ENCODE results near the gene KCNJ15. TPM values are rescaled to one million over a fixed set of nuclear protein-coding genes. Genes with fewer than 3 reads are reported as not detected.

KCNJ15 gene
- total RNA-seq, 1 experiment from 2014 or later: not detected

GRCh38 chr21:38250991-38251418 is 5.8 kb upstream of the KCNJ15 start:
- Mint-ChIP-seq H3K36me3 (ENCODE audit: insufficient read depth, unreplicated experiment) (no peaks in the 10 kb centered on the region), H3K9me3 (ENCODE audit: unreplicated experiment) (peaks cover 14% of the 10 kb centered on the region), H3K4me1 (ENCODE audit: low read depth, unreplicated experiment) (no peaks in the 10 kb centered on the region), H3K27me3 (ENCODE audit: insufficient read depth, unreplicated experiment) (no peaks in the 10 kb centered on the region), H3K4me3 (ENCODE audit: unreplicated experiment) (no peak overlapping the region), H3K27ac (ENCODE audit: unreplicated experiment) (no peak overlapping the region)
- intact Hi-C loops (cut with micrococcal nuclease; ENCODE audit: unreplicated experiment): no loop called here
- ChIA-PET POLR2A (no interaction called here), CTCF (no interaction called here)
- Histone ChIP-seq H3K36me3 (ENCODE audit: control insufficient read depth, insufficient read depth, low read length) (no peaks in the 10 kb centered on the region), H3K9me3 (no peaks in the 10 kb centered on the region), H3K4me3 (ENCODE audit: low read depth, low read length) (no peak overlapping the region), H3K4me1 (no peaks in the 10 kb centered on the region), H3K27me3 (replicated peaks; ENCODE audit: control insufficient read depth, insufficient read depth, low read length) (no peaks in the 10 kb centered on the region)
- TF ChIP-seq CTCF (IDR thresholded peaks at IDR 0.05; ENCODE audit: insufficient read depth in 1 of 2, low read depth in 1 of 2, low read length in 1 of 2, severe bottlenecking in 1 of 2, unreplicated experiment in 1 of 2): no peak
- BruUV-seq (replicated peaks): no TSS peak
- DNase-seq: no peak

GRCh38 chr21:38254970-38255369 is 1.8 kb upstream of the KCNJ15 start:
- H3K36me3 Mint-ChIP-seq (ENCODE audit: insufficient read depth, unreplicated experiment): no peaks in the 10 kb centered on the region
- H3K4me1 Mint-ChIP-seq (ENCODE audit: low read depth, unreplicated experiment): no peaks in the 10 kb centered on the region
- no TSS peak for BruUV-seq (replicated peaks)
- H3K27me3 Mint-ChIP-seq (ENCODE audit: insufficient read depth, unreplicated experiment): peaks cover 3% of the 10 kb centered on the region
- no peak overlapping the region for H3K27ac Mint-ChIP-seq (ENCODE audit: unreplicated experiment)
- Histone ChIP-seq H3K9me3 (no peaks in the 10 kb centered on the region), H3K36me3 (ENCODE audit: control insufficient read depth, insufficient read depth, low read length) (no peaks in the 10 kb centered on the region), H3K27me3 (replicated peaks; ENCODE audit: control insufficient read depth, insufficient read depth, low read length) (no peaks in the 10 kb centered on the region), H3K4me3 (ENCODE audit: low read depth, low read length) (no peak overlapping the region), H3K4me1 (no peaks in the 10 kb centered on the region)
- intact Hi-C loops (cut with micrococcal nuclease; ENCODE audit: unreplicated experiment): no loop called here
- CTCF ChIA-PET: no interaction called here
- H3K9me3 Mint-ChIP-seq (ENCODE audit: unreplicated experiment): no peaks in the 10 kb centered on the region
- POLR2A ChIA-PET: no interaction called here
- H3K4me3 Mint-ChIP-seq (ENCODE audit: unreplicated experiment): no peak overlapping the region
- no peak for DNase-seq
- TF ChIP-seq CTCF (IDR thresholded peaks at IDR 0.05; ENCODE audit: insufficient read depth in 1 of 2, low read depth in 1 of 2, low read length in 1 of 2, severe bottlenecking in 1 of 2, unreplicated experiment in 1 of 2): no peak

- Histone ChIP-seq H3K27me3 (replicated peaks; ENCODE audit: control insufficient read depth, insufficient read depth, low read length) (no peaks in the 10 kb centered on the region), H3K4me1 (no peaks in the 10 kb centered on the region), H3K36me3 (ENCODE audit: control insufficient read depth, insufficient read depth, low read length) (no peaks in the 10 kb centered on the region), H3K9me3 (no peaks in the 10 kb centered on the region), H3K4me3 (ENCODE audit: low read depth, low read length) (no peak overlapping the region)
- POLR2A ChIA-PET: no interaction called here
- no peak for DNase-seq
- no TSS peak for BruUV-seq (replicated peaks)
- intact Hi-C loops (cut with micrococcal nuclease; ENCODE audit: unreplicated experiment): no loop called here
- no peak for TF ChIP-seq CTCF (IDR thresholded peaks at IDR 0.05; ENCODE audit: insufficient read depth in 1 of 2, low read depth in 1 of 2, low read length in 1 of 2, severe bottlenecking in 1 of 2, unreplicated experiment in 1 of 2)
- no peaks in the 10 kb centered on the region for H3K4me1 Mint-ChIP-seq (ENCODE audit: low read depth, unreplicated experiment)
- CTCF ChIA-PET: no interaction called here
- H3K27me3 Mint-ChIP-seq (ENCODE audit: insufficient read depth, unreplicated experiment): peaks cover 3% of the 10 kb centered on the region
- H3K4me3 Mint-ChIP-seq (ENCODE audit: unreplicated experiment): no peak overlapping the region
- H3K27ac Mint-ChIP-seq (ENCODE audit: unreplicated experiment): no peak overlapping the region
- no peaks in the 10 kb centered on the region for H3K9me3 Mint-ChIP-seq (ENCODE audit: unreplicated experiment)
- H3K36me3 Mint-ChIP-seq (ENCODE audit: insufficient read depth, unreplicated experiment): no peaks in the 10 kb centered on the region
Observed at GRCh38 chr21:38255571-38256117, 1.1 kb upstream of the KCNJ15 start.
